ENCODE data around the gene OMP.

DNA sequence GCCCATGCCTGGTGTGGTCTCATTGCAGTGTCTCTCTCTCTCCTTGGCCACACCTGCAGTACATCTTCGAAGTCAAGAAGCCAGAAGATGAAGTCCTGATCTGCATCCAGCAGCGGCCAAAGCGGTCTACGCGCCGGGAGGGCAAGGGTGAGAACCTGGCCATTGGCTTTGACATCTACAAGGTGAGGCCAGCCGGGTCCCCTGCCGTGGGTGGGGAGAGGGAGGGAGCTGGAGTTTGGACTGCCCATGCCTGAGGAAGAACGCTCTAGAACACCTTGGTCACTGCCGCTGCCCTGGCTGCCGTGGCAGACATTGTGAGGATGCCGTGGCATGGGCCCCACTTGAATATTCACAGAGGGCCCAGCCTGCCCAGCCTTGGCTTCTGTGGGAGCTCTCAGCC is 16.3 kb downstream of the OMP start:
- TF ChIP-seq EP300 (IDR thresholded peaks at IDR 0.05) (no peak), POLR2A (IDR thresholded peaks at IDR 0.05) (no peak)
- TF ChIP-seq, protein P1, sequence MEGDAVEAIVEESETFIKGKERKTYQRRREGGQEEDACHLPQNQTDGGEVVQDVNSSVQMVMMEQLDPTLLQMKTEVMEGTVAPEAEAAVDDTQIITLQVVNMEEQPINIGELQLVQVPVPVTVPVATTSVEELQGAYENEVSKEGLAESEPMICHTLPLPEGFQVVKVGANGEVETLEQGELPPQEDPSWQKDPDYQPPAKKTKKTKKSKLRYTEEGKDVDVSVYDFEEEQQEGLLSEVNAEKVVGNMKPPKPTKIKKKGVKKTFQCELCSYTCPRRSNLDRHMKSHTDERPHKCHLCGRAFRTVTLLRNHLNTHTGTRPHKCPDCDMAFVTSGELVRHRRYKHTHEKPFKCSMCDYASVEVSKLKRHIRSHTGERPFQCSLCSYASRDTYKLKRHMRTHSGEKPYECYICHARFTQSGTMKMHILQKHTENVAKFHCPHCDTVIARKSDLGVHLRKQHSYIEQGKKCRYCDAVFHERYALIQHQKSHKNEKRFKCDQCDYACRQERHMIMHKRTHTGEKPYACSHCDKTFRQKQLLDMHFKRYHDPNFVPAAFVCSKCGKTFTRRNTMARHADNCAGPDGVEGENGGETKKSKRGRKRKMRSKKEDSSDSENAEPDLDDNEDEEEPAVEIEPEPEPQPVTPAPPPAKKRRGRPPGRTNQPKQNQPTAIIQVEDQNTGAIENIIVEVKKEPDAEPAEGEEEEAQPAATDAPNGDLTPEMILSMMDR (IDR thresholded peaks at IDR 0.05): no peak
